ENCODE results near the gene LBX2. TPM values are rescaled to one million over a fixed set of nuclear protein-coding genes. Genes with fewer than 3 reads are reported as not detected.

LBX2 gene
- total RNA-seq, 4 donors from 2014 or later, result 1.2 TPM; not detected in 3

- H3K4me3 ChIP-seq, result no peak overlapping the region
- WGBS, result 63% methylated on average over 6 of the region's 15 CpGs
- TF ChIP-seq POLR2A (IDR thresholded peaks at IDR 0.05) (no peak), EP300 (IDR thresholded peaks at IDR 0.05) (no peak), CTCF (IDR thresholded peaks at IDR 0.05) (no peak), POLR2AphosphoS5 (IDR thresholded peaks at IDR 0.05) (no peak)
- no peak overlapping the region for H3K27ac ChIP-seq
- DNase-seq (ENCODE audit: low spot score in 2 of 2), result no peak
- H3K4me1 ChIP-seq, result peaks cover 56% of the 10 kb centered on the region
- H3K9me3 ChIP-seq, result no peaks in the 10 kb centered on the region
- H3K27me3 ChIP-seq, result peaks cover 61% of the 10 kb centered on the region
- H3K36me3 ChIP-seq, result peaks cover 7% of the 10 kb centered on the region
Observed at GRCh38 chr2:74499940-74500577, 656 bp upstream of the LBX2 start.

GRCh38 chr2:74498500-74499266, 720 bp downstream of the LBX2 start:
- Histone ChIP-seq H3K9me3 (no peaks in the 10 kb centered on the region), H3K36me3 (peaks cover 8% of the 10 kb centered on the region), H3K4me1 (peaks cover 45% of the 10 kb centered on the region), H3K27me3 (peaks cover 61% of the 10 kb centered on the region), H3K27ac (no peak overlapping the region), H3K4me3 (peak overlapping the region; percentile 46)
- 2% methylated on average over 41 of the region's 41 CpGs for WGBS
- TF ChIP-seq CTCF (IDR thresholded peaks at IDR 0.05) (no peak), POLR2A (IDR thresholded peaks at IDR 0.05) (no peak)
- no peak for DNase-seq (ENCODE audit: low spot score in 2 of 2)

- peak in 1 of 2 donors; percentile 69 for DNase-seq (ENCODE audit: low spot score in 2 of 2)
- H3K27ac ChIP-seq, result no peak overlapping the region
- no peaks in the 10 kb centered on the region for H3K9me3 ChIP-seq
- H3K27me3 ChIP-seq, result peaks cover 57% of the 10 kb centered on the region
- peaks cover 37% of the 10 kb centered on the region for H3K4me1 ChIP-seq
- peak overlapping the region; percentile 46 for H3K4me3 ChIP-seq
- WGBS, result 4% methylated on average over 37 of the region's 61 CpGs
- H3K36me3 ChIP-seq, result peaks cover 15% of the 10 kb centered on the region
- no peak for TF ChIP-seq POLR2AphosphoS5 (IDR thresholded peaks at IDR 0.05)
Observed at GRCh38 chr2:74497777-74498499, 1.5 kb downstream of the LBX2 start.

- Histone ChIP-seq H3K9me3 (no peaks in the 10 kb centered on the region), H3K36me3 (peaks cover 23% of the 10 kb centered on the region), H3K27me3 (peaks cover 50% of the 10 kb centered on the region), H3K27ac (no peak overlapping the region), H3K4me1 (peaks cover 30% of the 10 kb centered on the region), H3K4me3 (peak overlapping the region; percentile 46)
- DNase-seq (ENCODE audit: low spot score in 2 of 2), result no peak
- 56% methylated on average over 19 of the region's 19 CpGs for WGBS
- TF ChIP-seq POLR2AphosphoS5 (IDR thresholded peaks at IDR 0.05), result no peak
- no peak for TF ChIP-seq EP300 (IDR thresholded peaks at IDR 0.05)
- no peak for TF ChIP-seq CTCF (IDR thresholded peaks at IDR 0.05)
- TF ChIP-seq POLR2A (IDR thresholded peaks at IDR 0.05), result no peak
Observed at GRCh38 chr2:74496997-74497776, 2.2 kb downstream of the LBX2 start.

GRCh38 chr2:74495440-74495839, 4.0 kb downstream of the LBX2 start:
- Histone ChIP-seq H3K9me3 (no peaks in the 10 kb centered on the region), H3K27ac (no peak overlapping the region), H3K4me3 (no peak overlapping the region), H3K36me3 (peaks cover 40% of the 10 kb centered on the region), H3K27me3 (peaks cover 34% of the 10 kb centered on the region), H3K4me1 (peaks cover 26% of the 10 kb centered on the region)
- no peak for DNase-seq (ENCODE audit: low spot score in 2 of 2)
- 92% methylated on average over 1 of the region's 1 CpG for WGBS
- TF ChIP-seq POLR2AphosphoS5 (IDR thresholded peaks at IDR 0.05), result no peak
- TF ChIP-seq POLR2A (IDR thresholded peaks at IDR 0.05), result no peak
- TF ChIP-seq EP300 (IDR thresholded peaks at IDR 0.05), result no peak
- TF ChIP-seq CTCF (IDR thresholded peaks at IDR 0.05), result no peak
